Adrenal gland (tissue), 5 donors: ENCODE results near the gene PPBP.

Source experiments
- POLR2A ChIP-seq, 2 donors: fragments of 450-650 bp; IDR thresholded peaks; one replicate each; pipeline ENCODE4 v1.6.1; 2017; ENCODE audit warnings: antibody characterized with exemption in 2 of 2, mild to moderate bottlenecking in 2 of 2, moderate library complexity in 1 of 2
- TF ChIP-seq, protein P1 (sequence below), 6 experiments: fragments of 450-650 bp in 4 of 6; fragments of 200-600 bp in 2 of 6; sonication (generic) in 1 of 6; IDR thresholded peaks; 1 replicate in 5 of 6; 2 replicates in 1 of 6; pipeline versions ENCODE4 v1.5.1 to v1.8.0; 2016 to 2021; ENCODE audit warnings: antibody characterized with exemption in 6 of 6, mild to moderate bottlenecking in 2 of 6, moderate library complexity in 1 of 6
- donor health status: DM: no; HTN: no; CAD: no.

DNA sequence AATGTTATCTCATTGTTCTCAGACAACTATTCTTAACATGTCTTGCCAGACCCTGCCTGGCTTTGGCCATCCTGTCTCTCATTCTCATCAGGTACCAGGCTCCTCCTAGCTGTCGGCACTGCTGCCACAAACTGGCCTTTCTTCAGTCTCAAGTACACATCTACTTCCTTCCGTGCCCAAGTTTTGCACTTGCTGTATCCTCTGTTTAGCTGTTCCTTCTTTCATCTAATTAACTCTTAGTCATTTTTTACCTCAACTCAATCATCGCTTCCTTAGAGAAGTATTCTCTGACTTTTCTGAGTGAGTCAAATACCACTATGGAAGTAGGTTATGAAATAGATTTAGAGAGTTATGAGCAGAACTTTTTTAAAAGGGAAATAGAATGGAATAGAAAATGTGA lies 30.8 kb upstream of the PPBP start:
- TF ChIP-seq, protein P1, sequence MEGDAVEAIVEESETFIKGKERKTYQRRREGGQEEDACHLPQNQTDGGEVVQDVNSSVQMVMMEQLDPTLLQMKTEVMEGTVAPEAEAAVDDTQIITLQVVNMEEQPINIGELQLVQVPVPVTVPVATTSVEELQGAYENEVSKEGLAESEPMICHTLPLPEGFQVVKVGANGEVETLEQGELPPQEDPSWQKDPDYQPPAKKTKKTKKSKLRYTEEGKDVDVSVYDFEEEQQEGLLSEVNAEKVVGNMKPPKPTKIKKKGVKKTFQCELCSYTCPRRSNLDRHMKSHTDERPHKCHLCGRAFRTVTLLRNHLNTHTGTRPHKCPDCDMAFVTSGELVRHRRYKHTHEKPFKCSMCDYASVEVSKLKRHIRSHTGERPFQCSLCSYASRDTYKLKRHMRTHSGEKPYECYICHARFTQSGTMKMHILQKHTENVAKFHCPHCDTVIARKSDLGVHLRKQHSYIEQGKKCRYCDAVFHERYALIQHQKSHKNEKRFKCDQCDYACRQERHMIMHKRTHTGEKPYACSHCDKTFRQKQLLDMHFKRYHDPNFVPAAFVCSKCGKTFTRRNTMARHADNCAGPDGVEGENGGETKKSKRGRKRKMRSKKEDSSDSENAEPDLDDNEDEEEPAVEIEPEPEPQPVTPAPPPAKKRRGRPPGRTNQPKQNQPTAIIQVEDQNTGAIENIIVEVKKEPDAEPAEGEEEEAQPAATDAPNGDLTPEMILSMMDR (IDR thresholded peaks at IDR 0.05) = no peak
- no peak for TF ChIP-seq POLR2A (IDR thresholded peaks at IDR 0.05)
